ENCODE data around the gene PPP2R3C.

DNA sequence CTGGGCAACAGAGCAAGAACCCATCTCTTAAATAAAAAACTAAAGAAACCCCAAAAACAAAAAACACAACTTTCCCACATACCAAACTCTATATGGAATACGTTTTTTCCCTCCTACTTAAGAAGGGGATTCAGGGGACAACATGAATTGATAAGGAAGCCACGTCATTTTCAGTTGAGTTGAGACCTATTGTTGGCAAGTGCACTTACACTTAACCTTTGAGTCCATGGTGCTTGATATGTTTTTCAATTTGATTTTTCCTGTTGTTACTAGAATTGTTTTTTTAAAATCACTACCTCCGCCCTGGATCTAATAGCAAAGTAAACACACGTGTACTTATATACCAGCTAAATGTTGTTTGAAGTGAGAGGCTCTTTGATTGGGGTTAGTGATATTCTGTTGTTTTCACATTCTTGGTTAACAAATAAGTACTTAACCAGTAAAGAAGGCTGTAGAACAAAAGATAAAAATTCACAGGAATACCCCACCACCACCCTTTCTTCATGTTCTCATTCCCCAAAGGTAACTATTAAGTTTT is 73.7 kb downstream of the PPP2R3C start:
- TF ChIP-seq EZH2 (IDR thresholded peaks at IDR 0.05; ENCODE audit: low read length, missing control alignments), result no peak
- TF ChIP-seq, protein P1, sequence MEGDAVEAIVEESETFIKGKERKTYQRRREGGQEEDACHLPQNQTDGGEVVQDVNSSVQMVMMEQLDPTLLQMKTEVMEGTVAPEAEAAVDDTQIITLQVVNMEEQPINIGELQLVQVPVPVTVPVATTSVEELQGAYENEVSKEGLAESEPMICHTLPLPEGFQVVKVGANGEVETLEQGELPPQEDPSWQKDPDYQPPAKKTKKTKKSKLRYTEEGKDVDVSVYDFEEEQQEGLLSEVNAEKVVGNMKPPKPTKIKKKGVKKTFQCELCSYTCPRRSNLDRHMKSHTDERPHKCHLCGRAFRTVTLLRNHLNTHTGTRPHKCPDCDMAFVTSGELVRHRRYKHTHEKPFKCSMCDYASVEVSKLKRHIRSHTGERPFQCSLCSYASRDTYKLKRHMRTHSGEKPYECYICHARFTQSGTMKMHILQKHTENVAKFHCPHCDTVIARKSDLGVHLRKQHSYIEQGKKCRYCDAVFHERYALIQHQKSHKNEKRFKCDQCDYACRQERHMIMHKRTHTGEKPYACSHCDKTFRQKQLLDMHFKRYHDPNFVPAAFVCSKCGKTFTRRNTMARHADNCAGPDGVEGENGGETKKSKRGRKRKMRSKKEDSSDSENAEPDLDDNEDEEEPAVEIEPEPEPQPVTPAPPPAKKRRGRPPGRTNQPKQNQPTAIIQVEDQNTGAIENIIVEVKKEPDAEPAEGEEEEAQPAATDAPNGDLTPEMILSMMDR (conservative IDR thresholded peaks at IDR 0.05 in 1 of 2, IDR thresholded peaks at IDR 0.05 in 1 of 2; ENCODE audit: low read depth in 1 of 2, low read length in 2 of 2), result no peak
